ENCODE results near the gene KIAA0319L. TPM values are rescaled to one million over a fixed set of nuclear protein-coding genes. Genes with fewer than 3 reads are reported as not detected.
A peak's percentile ranks its signal among the peaks of the same experiment; 100 is the strongest.

Gene KIAA0319L
- total and polyA plus RNA-seq, 2 experiments from 2014 or later = 16.6 to 28.3 TPM

DNA sequence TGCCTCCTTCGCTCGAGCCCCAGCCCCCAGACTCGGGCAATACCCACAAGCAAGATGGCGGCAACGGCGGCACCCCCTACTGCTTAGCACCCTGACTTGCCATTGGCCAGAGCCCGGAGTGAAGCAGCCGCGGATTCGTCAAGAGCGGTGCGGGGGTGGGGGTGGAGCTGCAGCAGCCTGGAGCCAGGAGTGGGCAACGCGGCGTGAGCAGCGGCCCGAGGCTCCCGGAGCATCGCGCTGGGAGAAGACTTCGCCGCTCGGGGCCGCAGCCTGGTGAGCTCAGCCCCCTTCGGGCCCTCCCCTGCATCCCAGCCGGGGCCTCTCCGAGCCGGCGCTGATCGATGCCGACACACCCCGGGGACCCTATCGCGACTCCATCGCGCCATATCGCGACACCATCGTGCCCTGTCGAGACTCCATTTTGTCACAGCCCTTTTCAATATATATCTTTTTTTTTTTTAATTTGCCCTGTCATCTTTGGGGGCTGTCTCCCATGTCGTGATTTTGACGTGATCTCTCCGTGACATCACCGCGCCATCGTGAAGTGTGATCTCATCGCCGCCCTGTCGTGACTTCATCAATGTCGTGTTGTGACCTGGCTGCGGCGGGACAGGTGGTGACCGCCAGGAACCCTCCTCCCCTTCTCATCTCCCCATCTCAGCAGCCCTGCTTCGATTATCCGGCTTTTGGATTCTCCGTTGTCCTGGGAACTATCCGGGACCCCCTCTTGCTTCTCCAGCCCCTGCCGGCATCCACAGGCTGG, 589 bp upstream of the KIAA0319L start, which contains the start of gene NCDN:
Gene NCDN, plus strand, starts transcription at position 189 of the 763 bp plus-strand sequence. Its CDS starts 392 bp downstream, at position 581.
- 1% methylated on average over 46 to 56 of the region's 58 CpGs for WGBS, 2 experiments (ENCODE audit: low coverage in 1 of 2, low lambda C conversion rate in 2 of 2, missing lambda C conversion rate in 2 of 2)
- Histone ChIP-seq H2AFZ (peak within 1 kb of the TSS; percentile 76), H3K4me1 (ENCODE audit: insufficient read depth) (peaks cover 25% of the 10 kb centered on the region), H3K9me2 (ENCODE audit: insufficient read depth) (no peaks in the 10 kb centered on the region), H4K20me1 (ENCODE audit: insufficient read depth) (no peaks in the 10 kb centered on the region), H3K9ac (peak within 1 kb of the TSS; percentile 91), H3F3A (ENCODE audit: insufficient read depth) (peaks cover 30% of the 10 kb centered on the region), H3K79me2 (ENCODE audit: insufficient read depth) (peaks cover 21% of the 10 kb centered on the region), H3K9me3 (ENCODE audit: low read depth) (no peaks in the 10 kb centered on the region), H3K27ac (peak within 1 kb of the TSS; percentile 70), H3K4me3 (peak within 1 kb of the TSS; percentile 86), H3K27me3 (replicated peaks; ENCODE audit: insufficient read depth) (no peaks in the 10 kb centered on the region), H3K36me3 (ENCODE audit: low read depth) (peaks cover 9% of the 10 kb centered on the region; the same call in 1 of the 2 replicates), H3K4me2 (ENCODE audit: unreplicated experiment) (peak within 1 kb of the TSS; percentile 95)
- in situ Hi-C loops (cut with MboI) = no loop called here
- DNase-seq = peak; percentile 99
- TF ChIP-seq EZH2phosphoT487 (IDR thresholded peaks at IDR 0.05; ENCODE audit: insufficient read depth, low read depth) (no peak), EZH2 (IDR thresholded peaks at IDR 0.05; ENCODE audit: insufficient read depth, poor library complexity, severe bottlenecking) (no peak)

GRCh38 chr1:35556484-35557117, 602 bp downstream of the KIAA0319L start:
- Histone ChIP-seq H2AFZ (peak overlapping the region; percentile 76), H3K4me2 (ENCODE audit: unreplicated experiment) (peak overlapping the region; percentile 95), H3K79me2 (ENCODE audit: insufficient read depth) (peaks cover 21% of the 10 kb centered on the region), H3K4me1 (ENCODE audit: insufficient read depth) (peaks cover 25% of the 10 kb centered on the region), H4K20me1 (ENCODE audit: insufficient read depth) (no peaks in the 10 kb centered on the region), H3K9me3 (ENCODE audit: low read depth) (no peaks in the 10 kb centered on the region), H3K27ac (peak overlapping the region; percentile 70), H3K4me3 (peak overlapping the region; percentile 86), H3K9ac (peak overlapping the region; percentile 91), H3F3A (ENCODE audit: insufficient read depth) (peaks cover 30% of the 10 kb centered on the region), H3K36me3 (ENCODE audit: low read depth) (peaks cover 15% of the 10 kb centered on the region; the same call in 1 of the 2 replicates), H3K27me3 (replicated peaks; ENCODE audit: insufficient read depth) (no peaks in the 10 kb centered on the region), H3K9me2 (ENCODE audit: insufficient read depth) (no peaks in the 10 kb centered on the region)
- in situ Hi-C loops (cut with MboI) = no loop called here
- TF ChIP-seq EZH2 (IDR thresholded peaks at IDR 0.05; ENCODE audit: insufficient read depth, poor library complexity, severe bottlenecking) (no peak), EZH2phosphoT487 (IDR thresholded peaks at IDR 0.05; ENCODE audit: insufficient read depth, low read depth) (no peak)
- no peak for DNase-seq
- 1 to 2% methylated on average over 14 to 17 of the region's 17 CpGs for WGBS, 2 experiments (ENCODE audit: low coverage in 1 of 2, low lambda C conversion rate in 2 of 2, missing lambda C conversion rate in 2 of 2)

DNA sequence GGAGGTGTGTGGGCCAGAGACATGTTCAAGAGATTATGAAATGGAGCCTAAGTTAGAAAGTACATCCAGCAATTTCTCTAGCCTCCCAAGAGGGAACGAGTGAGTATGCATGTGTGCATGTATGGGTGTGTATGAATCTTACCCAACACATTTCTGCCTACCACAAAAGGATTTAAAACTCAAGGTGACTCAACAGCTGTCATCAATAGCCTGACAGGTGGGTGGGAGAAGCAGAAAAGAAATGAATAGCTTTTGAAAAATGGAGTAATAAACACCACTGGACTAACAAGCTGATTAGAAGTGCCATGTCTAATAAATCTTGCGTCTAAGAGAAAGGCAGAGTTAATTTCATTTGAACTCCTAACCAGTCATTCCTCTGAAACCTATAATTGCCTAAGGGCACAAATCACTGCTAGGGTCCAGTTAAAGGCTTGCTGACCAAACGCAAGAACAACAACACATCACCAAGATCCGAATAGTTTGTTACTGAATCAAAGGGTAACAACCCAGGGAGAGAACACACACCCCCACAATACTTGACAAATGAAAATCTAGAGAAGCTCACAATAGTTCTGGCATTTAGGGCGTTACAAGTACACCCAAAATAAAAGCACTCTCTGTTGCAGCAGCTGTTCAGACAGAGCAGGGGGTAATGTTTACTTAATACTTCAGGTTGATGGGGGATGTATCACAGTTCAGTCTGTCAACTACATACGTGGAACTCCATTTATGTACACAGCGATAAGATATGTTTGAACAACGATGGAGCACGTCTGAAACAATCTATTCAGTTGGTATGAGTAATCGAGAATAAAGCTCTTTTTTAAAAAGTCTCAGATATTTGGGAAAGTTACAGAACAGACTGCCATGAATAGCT, 1.4 kb downstream of the KIAA0319L start:
- Histone ChIP-seq H4K20me1 (ENCODE audit: insufficient read depth) (no peaks in the 10 kb centered on the region), H2AFZ (no peak overlapping the region), H3K27ac (peak overlapping the region; percentile 70), H3K4me3 (peak overlapping the region; percentile 86), H3K4me1 (ENCODE audit: insufficient read depth) (peaks cover 25% of the 10 kb centered on the region), H3K79me2 (ENCODE audit: insufficient read depth) (peaks cover 21% of the 10 kb centered on the region), H3K9me2 (ENCODE audit: insufficient read depth) (no peaks in the 10 kb centered on the region), H3K9ac (peak overlapping the region; percentile 91), H3F3A (ENCODE audit: insufficient read depth) (peaks cover 30% of the 10 kb centered on the region), H3K27me3 (replicated peaks; ENCODE audit: insufficient read depth) (no peaks in the 10 kb centered on the region), H3K9me3 (ENCODE audit: low read depth) (no peaks in the 10 kb centered on the region), H3K36me3 (ENCODE audit: low read depth) (peaks cover 18% of the 10 kb centered on the region; the same call in 1 of the 2 replicates), H3K4me2 (ENCODE audit: unreplicated experiment) (peak overlapping the region; percentile 95)
- TF ChIP-seq EZH2phosphoT487 (IDR thresholded peaks at IDR 0.05; ENCODE audit: insufficient read depth, low read depth) (peak; percentile 95), EZH2 (IDR thresholded peaks at IDR 0.05; ENCODE audit: insufficient read depth, poor library complexity, severe bottlenecking) (no peak)
- 24 to 28% methylated on average over 10 of the region's 10 CpGs for WGBS, 2 experiments (ENCODE audit: low coverage in 1 of 2, low lambda C conversion rate in 2 of 2, missing lambda C conversion rate in 2 of 2)
- peak; percentile 94 for DNase-seq
- in situ Hi-C loops (cut with MboI) = no loop called here

DNA sequence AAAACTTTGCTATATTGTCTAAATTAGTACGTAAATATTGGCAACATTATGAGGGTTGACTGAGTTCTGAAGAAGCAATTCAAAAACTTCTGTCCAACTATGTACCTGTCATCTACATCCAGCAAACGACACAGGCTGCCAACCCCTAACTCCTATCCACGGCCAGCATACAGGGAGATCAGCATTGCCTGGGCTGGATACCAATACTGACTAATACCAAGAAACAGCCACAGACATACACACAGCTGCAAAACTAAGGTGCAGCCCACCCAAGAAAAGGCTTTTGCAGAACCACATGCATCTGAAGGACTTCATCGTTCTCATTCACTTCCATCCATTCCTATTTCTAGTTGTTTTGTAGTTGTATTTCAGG, 2.0 kb downstream of the KIAA0319L start:
- Histone ChIP-seq H3K9ac (no peak overlapping the region), H3K9me2 (ENCODE audit: insufficient read depth) (no peaks in the 10 kb centered on the region), H3F3A (ENCODE audit: insufficient read depth) (peaks cover 30% of the 10 kb centered on the region), H3K36me3 (ENCODE audit: low read depth) (peaks cover 22% of the 10 kb centered on the region; the same call in 1 of the 2 replicates), H2AFZ (no peak overlapping the region), H3K79me2 (ENCODE audit: insufficient read depth) (peaks cover 21% of the 10 kb centered on the region), H3K4me3 (peak overlapping the region; percentile 86), H4K20me1 (ENCODE audit: insufficient read depth) (no peaks in the 10 kb centered on the region), H3K9me3 (ENCODE audit: low read depth) (no peaks in the 10 kb centered on the region), H3K4me2 (ENCODE audit: unreplicated experiment) (peak overlapping the region; percentile 95), H3K27me3 (replicated peaks; ENCODE audit: insufficient read depth) (no peaks in the 10 kb centered on the region), H3K27ac (peak overlapping the region; percentile 70), H3K4me1 (ENCODE audit: insufficient read depth) (peaks cover 25% of the 10 kb centered on the region)
- DNase-seq = peak; percentile 68
- in situ Hi-C loops (cut with MboI) = no loop called here
- WGBS, 2 experiments (ENCODE audit: low coverage in 1 of 2, low lambda C conversion rate in 2 of 2, missing lambda C conversion rate in 2 of 2) = 58 to 59% methylated on average over 4 of the region's 4 CpGs
- TF ChIP-seq EZH2phosphoT487 (IDR thresholded peaks at IDR 0.05; ENCODE audit: insufficient read depth, low read depth) (no peak), EZH2 (IDR thresholded peaks at IDR 0.05; ENCODE audit: insufficient read depth, poor library complexity, severe bottlenecking) (no peak)
